Fibroblast of mammary gland (primary cell): ENCODE data around the gene ZXDC.

Experiments
- DNase-seq: peaks from one replicate; pipeline ENCODE4 v3.0.0-alpha.2; 2010; ENCODE audit warnings: low read depth
- H3K4me3 ChIP-seq: 2 replicates; pipeline ENCODE4 v1.5.1; 2011; ENCODE audit warnings: low read depth, mild to moderate bottlenecking, low read length, moderate library complexity; ENCODE audit not compliant: control insufficient read depth
- TF ChIP-seq, protein P1 (sequence below): conservative IDR thresholded peaks from 2 replicates; pipeline ENCODE4 v1.5.1; 2011; ENCODE audit warnings: low read depth, low read length, inconsistent platforms; ENCODE audit not compliant: control insufficient read depth, insufficient read depth

Gene ZXDC

DNA sequence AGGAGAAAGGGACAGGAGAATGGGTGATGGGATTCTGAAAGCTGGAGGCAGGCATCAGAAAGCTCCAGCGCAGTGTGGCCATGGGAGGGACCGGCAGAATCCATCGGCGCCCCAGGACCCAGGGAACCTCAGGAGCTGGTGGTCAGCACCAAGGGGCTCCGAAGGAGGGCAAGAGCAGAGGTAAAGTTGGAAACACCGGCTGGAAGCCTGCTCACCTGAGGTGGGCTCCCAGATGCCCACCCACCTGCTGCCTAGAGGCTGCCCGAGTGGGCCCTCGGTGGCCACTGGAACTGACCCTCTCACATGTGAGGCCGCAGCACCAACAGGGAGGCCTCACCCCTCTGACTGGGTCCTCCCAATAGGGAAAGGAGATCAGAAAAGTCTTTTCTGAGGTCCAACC is 10.3 kb upstream of the ZXDC start:
- TF ChIP-seq, protein P1, sequence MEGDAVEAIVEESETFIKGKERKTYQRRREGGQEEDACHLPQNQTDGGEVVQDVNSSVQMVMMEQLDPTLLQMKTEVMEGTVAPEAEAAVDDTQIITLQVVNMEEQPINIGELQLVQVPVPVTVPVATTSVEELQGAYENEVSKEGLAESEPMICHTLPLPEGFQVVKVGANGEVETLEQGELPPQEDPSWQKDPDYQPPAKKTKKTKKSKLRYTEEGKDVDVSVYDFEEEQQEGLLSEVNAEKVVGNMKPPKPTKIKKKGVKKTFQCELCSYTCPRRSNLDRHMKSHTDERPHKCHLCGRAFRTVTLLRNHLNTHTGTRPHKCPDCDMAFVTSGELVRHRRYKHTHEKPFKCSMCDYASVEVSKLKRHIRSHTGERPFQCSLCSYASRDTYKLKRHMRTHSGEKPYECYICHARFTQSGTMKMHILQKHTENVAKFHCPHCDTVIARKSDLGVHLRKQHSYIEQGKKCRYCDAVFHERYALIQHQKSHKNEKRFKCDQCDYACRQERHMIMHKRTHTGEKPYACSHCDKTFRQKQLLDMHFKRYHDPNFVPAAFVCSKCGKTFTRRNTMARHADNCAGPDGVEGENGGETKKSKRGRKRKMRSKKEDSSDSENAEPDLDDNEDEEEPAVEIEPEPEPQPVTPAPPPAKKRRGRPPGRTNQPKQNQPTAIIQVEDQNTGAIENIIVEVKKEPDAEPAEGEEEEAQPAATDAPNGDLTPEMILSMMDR: no peak
- H3K4me3 ChIP-seq: no peak overlapping the region

DNA sequence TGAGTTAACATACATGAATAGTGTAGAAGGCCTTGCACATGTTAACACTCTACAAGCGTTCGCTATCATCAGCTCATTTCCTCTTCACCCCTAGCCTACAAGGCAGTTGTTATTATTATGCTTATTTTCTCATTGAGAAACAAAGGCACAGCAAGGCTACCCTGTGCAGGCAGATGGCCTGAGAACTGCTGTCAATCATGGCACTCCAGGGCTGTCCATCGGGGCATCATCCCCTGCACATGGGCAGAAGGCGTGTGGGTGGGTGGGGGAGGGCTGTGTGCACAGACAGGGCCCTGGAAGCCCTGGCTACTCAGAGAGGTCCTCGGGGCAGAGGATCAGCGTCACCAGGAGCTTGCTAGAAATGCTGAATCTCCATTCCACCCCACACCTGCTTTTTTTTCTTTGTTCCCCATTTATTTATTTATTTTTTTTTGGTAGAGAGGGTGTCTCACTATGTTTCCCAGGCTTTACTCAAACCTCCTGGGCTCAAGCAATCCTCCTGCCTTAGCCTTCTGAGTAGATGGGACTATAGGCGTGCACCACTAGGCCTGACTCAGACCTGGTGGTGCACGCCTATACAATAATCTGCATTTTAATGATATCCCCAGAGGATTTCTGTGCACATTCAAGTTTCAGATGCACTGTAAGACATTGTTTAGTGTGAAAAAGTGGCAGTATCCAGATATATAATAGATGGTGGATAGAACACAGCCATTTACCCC is 9.6 kb upstream of the ZXDC start:
- TF ChIP-seq, protein P1: no peak
- DNase-seq: no peak
- H3K4me3 ChIP-seq: no peak overlapping the region

More for the DNA sequence above, 10.3 kb upstream of the ZXDC start:
- no peak for DNase-seq

DNA sequence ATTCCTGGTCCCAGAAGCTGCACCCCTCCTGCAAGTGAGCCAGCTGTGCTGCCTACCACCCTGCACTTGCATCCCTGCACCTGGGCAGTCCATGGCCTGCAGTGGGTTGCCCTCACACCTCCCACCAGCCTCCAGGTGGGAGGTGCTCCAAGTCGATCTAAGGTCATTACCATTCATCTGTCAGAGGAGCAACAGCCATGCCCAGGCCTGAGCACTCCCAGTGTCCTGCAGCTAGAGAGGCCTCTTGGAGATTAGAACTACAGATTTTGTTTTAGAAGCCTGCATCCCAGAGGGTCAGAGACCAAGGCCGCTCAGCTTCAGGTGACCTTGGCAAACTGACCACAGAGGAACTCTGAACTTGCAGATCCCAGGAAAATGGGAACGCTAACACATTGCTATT is 9.0 kb upstream of the ZXDC start:
- DNase-seq: no peak
- TF ChIP-seq, protein P1: no peak
- no peak overlapping the region for H3K4me3 ChIP-seq

DNA sequence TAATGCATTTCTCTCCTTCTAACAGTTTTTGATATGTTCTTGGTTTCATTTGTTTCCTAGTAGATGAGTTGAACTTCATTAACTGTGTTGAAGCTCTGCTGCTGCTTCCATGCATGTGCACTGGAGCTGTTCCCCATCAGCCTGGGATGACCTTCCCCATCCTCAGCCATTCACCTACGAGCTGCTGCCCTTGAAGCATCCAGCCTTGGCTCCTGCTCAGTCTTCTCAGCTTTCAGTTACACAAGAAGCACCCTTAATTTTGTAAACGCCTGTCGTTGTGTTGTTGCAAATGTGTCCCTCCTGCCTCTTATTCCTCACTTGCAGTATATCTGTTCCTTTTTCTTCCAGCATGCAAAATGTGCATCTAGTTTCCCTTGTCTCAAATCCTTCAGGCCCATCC is 8.5 kb upstream of the ZXDC start:
- no peak for DNase-seq

DNA sequence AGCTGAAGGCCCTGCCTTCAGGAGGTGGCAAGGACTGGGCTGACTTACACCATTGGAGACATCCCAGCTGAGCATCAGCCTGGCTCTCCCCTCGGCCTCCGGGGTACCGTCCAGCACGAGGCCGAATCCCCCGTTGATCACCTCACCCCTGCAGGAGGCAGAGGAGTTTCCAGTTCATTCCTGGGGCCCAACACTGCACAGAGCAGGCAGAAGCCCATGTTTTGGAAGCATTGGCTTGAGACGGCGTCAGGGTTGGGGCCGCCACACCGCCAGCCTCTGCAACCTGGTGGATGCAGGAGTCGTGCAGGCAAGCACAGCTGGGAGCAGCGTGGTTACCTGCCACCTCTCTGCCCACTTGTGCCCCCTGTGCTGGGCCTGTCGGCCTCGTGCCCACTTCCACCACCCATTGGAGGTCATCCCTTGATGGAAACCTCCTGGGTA is 7.7 kb upstream of the ZXDC start:
- no peak for DNase-seq
- H3K4me3 ChIP-seq: no peak overlapping the region
- TF ChIP-seq, protein P1: no peak

More for the DNA sequence above, 8.5 kb upstream of the ZXDC start:
- TF ChIP-seq, protein P1: no peak
- H3K4me3 ChIP-seq: no peak overlapping the region

DNA sequence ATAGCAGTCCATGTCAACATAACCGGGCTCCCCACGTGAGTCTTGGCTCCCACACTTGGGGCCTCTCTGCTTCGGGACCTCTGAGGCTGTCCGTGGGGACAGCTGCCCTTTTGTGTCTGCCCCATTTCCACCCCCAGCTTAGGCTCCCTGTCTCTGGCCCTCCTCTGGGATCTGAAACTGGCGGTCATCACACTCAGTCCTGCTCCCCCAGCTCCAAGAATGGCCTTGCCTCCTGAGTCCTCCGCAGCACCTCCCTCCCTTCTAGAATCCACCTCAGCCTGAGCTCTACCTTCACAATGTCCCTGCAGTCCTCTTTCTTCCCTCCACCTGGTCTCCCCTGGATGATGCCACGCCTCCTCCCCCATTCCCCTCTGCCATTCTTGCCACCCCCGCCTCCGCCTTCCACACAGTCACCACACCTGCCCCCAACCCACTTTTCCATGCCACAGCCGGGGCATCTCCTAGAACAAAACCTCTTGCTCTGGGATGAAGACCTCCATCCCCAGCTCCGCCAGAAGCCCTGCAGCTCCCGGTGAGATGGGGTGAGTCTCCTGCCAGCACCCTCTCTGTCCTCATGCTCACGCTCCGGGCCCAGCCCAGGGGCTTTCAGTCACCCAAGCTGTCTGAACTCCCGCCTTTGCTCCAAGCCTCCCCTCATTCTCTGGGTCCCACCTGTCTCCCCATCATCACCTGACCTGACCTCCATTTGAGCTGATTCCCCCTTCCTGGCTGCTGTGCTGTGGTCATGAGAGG is 7.0 kb upstream of the ZXDC start:
- TF ChIP-seq, protein P1: no peak
- no peak for DNase-seq
- H3K4me3 ChIP-seq: no peak overlapping the region
